ENCODE results near the gene SLC7A11. TPM values are rescaled to one million over a fixed set of nuclear protein-coding genes. Genes with fewer than 3 reads are reported as not detected.
A peak's percentile ranks its signal among the peaks of the same experiment; 100 is the strongest.

Gene SLC7A11
- total RNA-seq, 2 donors from 2014 or later = 0.99 to 2.6 TPM

- Histone ChIP-seq H3K9me3 (no peaks in the 10 kb centered on the region), H3K4me3 (no peak overlapping the region), H3K27me3 (replicated peaks; ENCODE audit: insufficient read depth) (no peaks in the 10 kb centered on the region), H3K4me1 (ENCODE audit: control insufficient read depth in 1 of 2, low read depth in 2 of 2) (no peaks in the 10 kb centered on the region), H3K27ac (no peak overlapping the region), H3K36me3 (no peaks in the 10 kb centered on the region)
- no peak for TF ChIP-seq CTCF (IDR thresholded peaks at IDR 0.05)
- DNase-seq (ENCODE audit: low spot score) (no peak), ATAC-seq (ENCODE audit: insufficient number of reproducible peaks, low FRiP score, low read depth) (no peak)
Measured at GRCh38 chr4:138188406-138189084, 53.6 kb downstream of the SLC7A11 start.

DNA sequence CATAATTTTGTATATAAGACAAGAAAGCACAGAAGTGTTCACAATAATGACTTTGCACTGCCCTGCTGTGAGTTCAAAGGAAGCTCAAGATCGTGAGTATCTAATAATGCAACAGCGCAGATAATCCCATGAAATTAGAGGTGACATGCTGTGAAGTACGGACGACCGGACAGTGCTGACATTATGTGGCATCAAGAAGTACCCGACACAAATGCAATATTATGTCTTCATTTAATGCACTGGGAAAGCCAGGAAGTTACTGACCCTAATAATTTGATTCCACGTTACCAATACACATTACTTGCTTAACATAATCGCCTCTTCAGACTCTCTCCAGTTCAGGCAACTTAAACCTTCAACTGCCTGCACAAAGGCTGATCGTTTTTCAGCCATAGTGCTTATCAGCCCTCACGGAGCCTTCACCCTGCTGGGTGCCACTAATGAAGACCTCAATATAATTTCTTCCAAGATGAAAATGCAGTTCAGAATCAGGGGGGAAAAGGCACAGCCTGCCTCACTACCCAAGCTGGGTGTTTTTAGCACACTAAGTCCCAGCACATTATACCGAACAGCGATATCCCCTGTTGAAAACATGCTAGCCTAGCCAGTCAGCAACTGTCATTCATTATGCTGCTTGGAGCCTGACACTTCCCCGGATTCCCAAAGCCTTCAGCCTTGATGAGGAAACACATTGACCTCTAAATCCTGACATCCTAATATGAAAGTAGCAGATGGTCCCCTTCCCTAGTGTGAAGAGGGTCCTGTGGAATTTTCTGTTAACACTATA lies 56.1 kb downstream of the SLC7A11 start:
- ATAC-seq (ENCODE audit: insufficient number of reproducible peaks, low FRiP score, low read depth) (no peak), DNase-seq (ENCODE audit: low spot score) (no peak)
- no peak for TF ChIP-seq CTCF (IDR thresholded peaks at IDR 0.05)
- no peaks in the 10 kb centered on the region for H3K27me3 ChIP-seq (replicated peaks; ENCODE audit: insufficient read depth)
- no peak overlapping the region for H3K4me3 ChIP-seq
- peaks cover 11 to 21% of the 10 kb centered on the region in 2 donors for H3K4me1 ChIP-seq (ENCODE audit: control insufficient read depth in 1 of 2, low read depth in 2 of 2)
- no peak overlapping the region for H3K27ac ChIP-seq
- H3K9me3 ChIP-seq = no peaks in the 10 kb centered on the region
- H3K36me3 ChIP-seq = no peaks in the 10 kb centered on the region

- Histone ChIP-seq H3K27me3 (replicated peaks; ENCODE audit: insufficient read depth) (no peaks in the 10 kb centered on the region), H3K36me3 (no peaks in the 10 kb centered on the region), H3K4me3 (no peak overlapping the region), H3K27ac (no peak overlapping the region), H3K4me1 (ENCODE audit: control insufficient read depth in 1 of 2, low read depth in 2 of 2) (peaks cover 11 to 22% of the 10 kb centered on the region in 2 donors), H3K9me3 (no peaks in the 10 kb centered on the region)
- TF ChIP-seq CTCF (IDR thresholded peaks at IDR 0.05) = no peak
- ATAC-seq (ENCODE audit: insufficient number of reproducible peaks, low FRiP score, low read depth) (no peak), DNase-seq (ENCODE audit: low spot score) (no peak)
Measured at GRCh38 chr4:138184886-138185285, 57.3 kb downstream of the SLC7A11 start.

GRCh38 chr4:138182838-138183426 lies 59.2 kb downstream of the SLC7A11 start:
- DNase-seq (ENCODE audit: low spot score) = no peak

More at GRCh38 chr4:138182838-138183426, 59.2 kb downstream of the SLC7A11 start:
- TF ChIP-seq CTCF (IDR thresholded peaks at IDR 0.05) = peak; percentile 58
- no peaks in the 10 kb centered on the region for H3K27me3 ChIP-seq (replicated peaks; ENCODE audit: insufficient read depth)
- H3K27ac ChIP-seq = no peak overlapping the region
- H3K4me1 ChIP-seq (ENCODE audit: control insufficient read depth in 1 of 2, low read depth in 2 of 2) = peaks cover 11 to 22% of the 10 kb centered on the region in 2 donors
- H3K4me3 ChIP-seq = no peak overlapping the region
- no peak for ATAC-seq (ENCODE audit: insufficient number of reproducible peaks, low FRiP score, low read depth)
- no peaks in the 10 kb centered on the region for H3K36me3 ChIP-seq
- H3K9me3 ChIP-seq = no peaks in the 10 kb centered on the region

Measured in thoracic aorta (tissue), 2 donors.